Caco-2 (cell line): ENCODE results near the gene SCG2. TPM values are rescaled to one million over a fixed set of nuclear protein-coding genes. Genes with fewer than 3 reads are reported as not detected.

Source experiments
- BruUV-seq: library from RNA; stranded (reverse); fragments of 400-500 nt; replicated peaks from 2 replicates; lab custom pipeline; 2021; lab: Mats Ljungman, UMichigan
- CTCF ChIA-PET: fragments of 300-600 bp; sonication (Branson Sonifier 250); formaldehyde crosslinking; loops from one replicate; lab custom pipeline; 2022; ENCODE audit warnings: antibody characterized with exemption; lab: Charles Lee
- POLR2A ChIA-PET: fragments of 300-600 bp; sonication (Branson Sonifier 250); formaldehyde crosslinking; loops from one replicate; lab custom pipeline; 2022; ENCODE audit warnings: antibody characterized with exemption; lab: Charles Lee
- DNase-seq, 2 experiments: peaks; one replicate each; pipeline versions ENCODE4 v3.0.0 to v3.0.0-alpha.2; 2020 to 2022
- H3K27me3 ChIP-seq: replicated peaks from 2 replicates; pipeline ENCODE4 v1.6.0; 2011; ENCODE audit warnings: low read length; ENCODE audit not compliant: control insufficient read depth, insufficient read depth
- H3K36me3 ChIP-seq: 2 replicates; pipeline ENCODE4 v1.5.1; 2011; ENCODE audit warnings: low read length; ENCODE audit not compliant: control insufficient read depth, insufficient read depth
- H3K4me1 ChIP-seq: fragments of 250-450 bp; sonication (Bioruptor Pico); 2 replicates; pipeline ENCODE4 v1.5.1; 2020; ENCODE audit warnings: mild to moderate bottlenecking
- H3K4me3 ChIP-seq: 2 replicates; pipeline ENCODE4 v1.5.1; 2011; ENCODE audit warnings: low read depth, mild to moderate bottlenecking, control low read depth, low read length
- H3K9me3 ChIP-seq: fragments of 250-450 bp; sonication (Bioruptor Pico); 2 replicates; pipeline ENCODE4 v1.5.1; 2020; ENCODE audit warnings: mild to moderate bottlenecking, moderate library complexity
- H3K27ac Mint-ChIP-seq: one replicate; pipeline ENCODE4 v1.8.0; 2022; ENCODE audit warnings: mixed read lengths; ENCODE audit not compliant: unreplicated experiment
- H3K27me3 Mint-ChIP-seq: one replicate; pipeline ENCODE4 v1.8.0; 2022; ENCODE audit warnings: mixed read lengths; ENCODE audit not compliant: insufficient read depth, unreplicated experiment
- H3K36me3 Mint-ChIP-seq: one replicate; pipeline ENCODE4 v1.8.0; 2022; ENCODE audit warnings: mild to moderate bottlenecking, mixed read lengths; ENCODE audit not compliant: insufficient read depth, unreplicated experiment
- H3K4me1 Mint-ChIP-seq: one replicate; pipeline ENCODE4 v1.8.0; 2022; ENCODE audit warnings: low read depth, mixed read lengths; ENCODE audit not compliant: unreplicated experiment
- H3K4me3 Mint-ChIP-seq: one replicate; pipeline ENCODE4 v1.8.0; 2022; ENCODE audit warnings: mild to moderate bottlenecking, moderate library complexity, mixed read lengths; ENCODE audit not compliant: unreplicated experiment
- H3K9me3 Mint-ChIP-seq: one replicate; pipeline ENCODE4 v1.8.0; 2022; ENCODE audit warnings: mixed read lengths; ENCODE audit not compliant: unreplicated experiment
- intact Hi-C: fragments of 100-400 bp; cut with micrococcal nuclease; formaldehyde crosslinking; loops from one replicate; pipeline ENCODE4 v1.10.0; 2022; ENCODE audit not compliant: unreplicated experiment
- total RNA-seq: library from RNA; stranded (reverse); gene quantifications from 2 replicates; pipeline ENCODE4 v1.2.3, GENCODE V29; 2022
- TF ChIP-seq, protein P1 (sequence below), 2 experiments: fragments of 200-600 bp in 1 of 2; IDR thresholded peaks; 1 replicate in 1 of 2; 2 replicates in 1 of 2; pipeline versions ENCODE4 v1.5.1 to v1.8.0; 2011 to 2022; ENCODE audit warnings: antibody characterized with exemption in 1 of 2, control low read depth in 1 of 2, inconsistent platforms in 1 of 2, low read depth in 1 of 2, low read length in 1 of 2, mild to moderate bottlenecking in 1 of 2, moderate library complexity in 1 of 2; ENCODE audit not compliant: insufficient read depth in 1 of 2, severe bottlenecking in 1 of 2, unreplicated experiment in 1 of 2

SCG2 gene
- total RNA-seq, 1 experiment from 2014 or later: 0.41 TPM

DNA sequence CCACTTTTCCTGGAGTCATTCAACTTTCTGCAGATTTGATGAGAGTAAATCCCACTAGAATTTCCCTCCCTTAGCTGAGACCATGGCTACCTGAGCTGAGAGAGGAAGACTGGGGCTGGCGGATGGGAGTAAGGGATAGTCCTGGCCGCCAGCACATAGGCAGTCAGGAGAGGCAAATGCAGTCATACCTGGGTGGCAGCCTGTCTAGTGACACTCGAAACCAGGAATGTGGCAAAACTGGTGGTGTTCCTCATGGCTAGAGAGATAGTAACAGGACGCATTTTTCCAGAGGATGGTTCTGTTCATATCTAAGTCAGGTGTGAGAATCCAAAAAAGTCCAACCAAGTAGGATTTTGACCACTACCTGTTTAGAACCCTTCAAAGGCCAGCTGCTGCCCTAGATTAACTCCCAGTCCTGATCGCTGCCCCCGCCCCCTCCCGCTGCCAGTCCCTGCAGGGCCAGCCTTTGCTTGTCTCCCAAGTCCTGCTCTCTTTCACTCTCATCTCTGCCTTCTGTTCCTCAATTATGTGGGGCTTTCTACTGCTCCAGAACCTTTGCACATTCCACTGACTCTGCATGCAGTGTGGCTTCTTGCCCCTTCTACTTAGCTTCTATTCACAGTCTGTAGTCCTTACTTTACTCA, 17.4 kb upstream of the SCG2 start:
- POLR2A ChIA-PET: no interaction called here
- no peak overlapping the region for H3K4me3 ChIP-seq
- H3K36me3 ChIP-seq: no peaks in the 10 kb centered on the region
- peak in 1 of 2 experiments; percentile 16 for DNase-seq
- peaks cover 14% of the 10 kb centered on the region for H3K4me1 ChIP-seq
- no peaks in the 10 kb centered on the region for H3K27me3 ChIP-seq
- intact Hi-C loops: loop anchor here (10.0 kb wide), 1 partner anchor 645 kb away; no protein-coding TSS in a partner anchor
- Mint-ChIP-seq H3K36me3 (no peaks in the 10 kb centered on the region), H3K4me1 (peaks cover 7% of the 10 kb centered on the region), H3K27me3 (peaks cover 8% of the 10 kb centered on the region), H3K9me3 (no peaks in the 10 kb centered on the region), H3K4me3 (no peak overlapping the region), H3K27ac (no peak overlapping the region)
- CTCF ChIA-PET: no interaction called here
- no TSS peak for BruUV-seq
- H3K9me3 ChIP-seq: no peaks in the 10 kb centered on the region
- TF ChIP-seq, protein P1, sequence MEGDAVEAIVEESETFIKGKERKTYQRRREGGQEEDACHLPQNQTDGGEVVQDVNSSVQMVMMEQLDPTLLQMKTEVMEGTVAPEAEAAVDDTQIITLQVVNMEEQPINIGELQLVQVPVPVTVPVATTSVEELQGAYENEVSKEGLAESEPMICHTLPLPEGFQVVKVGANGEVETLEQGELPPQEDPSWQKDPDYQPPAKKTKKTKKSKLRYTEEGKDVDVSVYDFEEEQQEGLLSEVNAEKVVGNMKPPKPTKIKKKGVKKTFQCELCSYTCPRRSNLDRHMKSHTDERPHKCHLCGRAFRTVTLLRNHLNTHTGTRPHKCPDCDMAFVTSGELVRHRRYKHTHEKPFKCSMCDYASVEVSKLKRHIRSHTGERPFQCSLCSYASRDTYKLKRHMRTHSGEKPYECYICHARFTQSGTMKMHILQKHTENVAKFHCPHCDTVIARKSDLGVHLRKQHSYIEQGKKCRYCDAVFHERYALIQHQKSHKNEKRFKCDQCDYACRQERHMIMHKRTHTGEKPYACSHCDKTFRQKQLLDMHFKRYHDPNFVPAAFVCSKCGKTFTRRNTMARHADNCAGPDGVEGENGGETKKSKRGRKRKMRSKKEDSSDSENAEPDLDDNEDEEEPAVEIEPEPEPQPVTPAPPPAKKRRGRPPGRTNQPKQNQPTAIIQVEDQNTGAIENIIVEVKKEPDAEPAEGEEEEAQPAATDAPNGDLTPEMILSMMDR (IDR thresholded peaks at IDR 0.05; ENCODE audit: insufficient read depth in 1 of 2, low read depth in 1 of 2, low read length in 1 of 2, severe bottlenecking in 1 of 2, unreplicated experiment in 1 of 2): no peak

DNA sequence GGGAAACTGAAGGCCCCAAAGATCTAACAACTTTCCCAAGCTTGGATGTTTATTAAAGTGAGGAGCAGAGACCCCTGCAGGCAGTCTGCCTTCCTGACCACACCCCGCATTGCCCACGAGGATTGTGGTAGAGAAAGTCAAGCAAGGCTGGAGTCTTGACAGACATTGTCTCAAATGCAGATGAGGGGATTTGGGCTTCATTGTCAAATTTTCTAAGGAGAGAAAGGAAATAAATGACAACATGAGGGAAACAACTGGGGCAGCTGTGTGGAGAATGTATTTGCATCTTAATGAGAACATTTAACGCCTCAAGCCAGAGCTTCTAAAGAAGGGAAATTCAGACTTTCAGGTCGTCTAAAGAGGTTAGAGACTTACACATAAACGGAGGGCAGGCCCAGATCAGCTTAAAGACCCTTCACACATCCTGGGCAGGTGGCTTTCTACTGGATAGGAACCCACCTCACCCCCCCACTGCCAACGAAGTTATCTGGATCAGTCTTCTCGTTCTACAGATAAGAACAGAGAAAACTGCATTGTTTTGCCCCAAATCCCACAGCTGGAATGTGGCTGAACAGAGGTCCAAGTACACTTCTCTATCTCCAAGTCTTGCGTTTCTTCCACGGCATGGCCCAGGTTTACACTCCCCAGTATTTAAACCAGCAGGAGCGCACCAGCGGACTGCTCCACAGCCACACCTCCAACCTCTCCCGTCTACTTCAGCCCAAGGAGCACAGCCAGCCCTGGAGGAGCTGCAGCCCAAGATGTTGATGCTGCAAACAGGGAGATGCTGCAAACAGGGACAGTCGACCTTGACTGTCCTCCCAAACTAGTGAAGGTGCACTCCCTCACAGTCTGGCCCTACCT, 16.2 kb upstream of the SCG2 start:
- peak in 1 of 2 experiments; percentile 24 for DNase-seq
- H3K27ac Mint-ChIP-seq: no peak overlapping the region
- CTCF ChIA-PET: interaction anchor here (1.0 kb wide), 1 partner anchor 159 kb away, joined by 3 read pairs; no protein-coding TSS in a partner anchor
- Histone ChIP-seq H3K4me1 (peaks cover 14% of the 10 kb centered on the region), H3K4me3 (no peak overlapping the region), H3K27me3 (no peaks in the 10 kb centered on the region), H3K36me3 (no peaks in the 10 kb centered on the region), H3K9me3 (no peaks in the 10 kb centered on the region)
- intact Hi-C loops: loop anchor here (1.0 to 10.0 kb wide), 2 partner anchors 159 to 644 kb away; no protein-coding TSS in a partner anchor
- no peaks in the 10 kb centered on the region for H3K9me3 Mint-ChIP-seq
- no peak overlapping the region for H3K4me3 Mint-ChIP-seq
- H3K27me3 Mint-ChIP-seq: peaks cover 12% of the 10 kb centered on the region
- BruUV-seq: no TSS peak
- H3K36me3 Mint-ChIP-seq: no peaks in the 10 kb centered on the region
- peaks cover 11% of the 10 kb centered on the region for H3K4me1 Mint-ChIP-seq
- TF ChIP-seq, protein P1 (IDR thresholded peaks at IDR 0.05; ENCODE audit: insufficient read depth in 1 of 2, low read depth in 1 of 2, low read length in 1 of 2, severe bottlenecking in 1 of 2, unreplicated experiment in 1 of 2): peak in 1 of 2 experiments; percentile 32
- POLR2A ChIA-PET: no interaction called here

DNA sequence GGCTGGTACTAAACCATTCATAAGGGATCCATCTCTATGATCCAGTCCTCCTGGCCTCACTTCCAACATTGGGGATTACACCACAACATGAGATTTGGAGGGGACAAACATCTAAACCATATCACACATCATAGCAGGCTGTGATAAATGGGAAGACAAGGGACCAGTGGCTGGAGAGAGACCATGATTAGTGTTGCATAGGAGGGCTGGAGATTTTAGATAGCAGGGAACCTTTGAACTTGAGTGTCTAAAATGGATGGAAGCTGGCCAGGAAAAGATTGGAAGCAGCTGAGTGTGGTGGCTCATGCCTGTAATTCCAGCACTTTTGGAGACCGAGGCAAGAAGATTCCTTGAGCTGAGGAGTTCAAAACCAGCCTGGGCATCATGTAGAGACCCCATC, 12.4 kb upstream of the SCG2 start:
- Histone ChIP-seq H3K27me3 (no peaks in the 10 kb centered on the region), H3K9me3 (no peaks in the 10 kb centered on the region), H3K36me3 (no peaks in the 10 kb centered on the region), H3K4me1 (peaks cover 8% of the 10 kb centered on the region), H3K4me3 (no peak overlapping the region)
- Mint-ChIP-seq H3K27me3 (peaks cover 9% of the 10 kb centered on the region), H3K27ac (no peak overlapping the region), H3K4me3 (no peak overlapping the region), H3K36me3 (no peaks in the 10 kb centered on the region), H3K4me1 (peaks cover 8% of the 10 kb centered on the region), H3K9me3 (no peaks in the 10 kb centered on the region)
- TF ChIP-seq, protein P1 (IDR thresholded peaks at IDR 0.05; ENCODE audit: insufficient read depth in 1 of 2, low read depth in 1 of 2, low read length in 1 of 2, severe bottlenecking in 1 of 2, unreplicated experiment in 1 of 2): no peak
- CTCF ChIA-PET: no interaction called here
- POLR2A ChIA-PET: no interaction called here
- intact Hi-C loops: loop anchor here (10.0 kb wide), 1 partner anchor 640 kb away; no protein-coding TSS in a partner anchor
- DNase-seq: no peak
- BruUV-seq: no TSS peak
